ENCODE measurements around the gene MBP. TPM values are rescaled to one million over a fixed set of nuclear protein-coding genes. Genes with fewer than 3 reads are reported as not detected.
A peak's percentile ranks its signal among the peaks of the same experiment; 100 is the strongest.
"Not testable (repeated sequence)": the region's sequence is repeated elsewhere in the genome, so short reads cannot be mapped to it uniquely, and the experiment has no call there.

MBP gene
- total and polyA plus RNA-seq, 4 donors, result 619 to 2,945 (median 1,632) TPM

DNA sequence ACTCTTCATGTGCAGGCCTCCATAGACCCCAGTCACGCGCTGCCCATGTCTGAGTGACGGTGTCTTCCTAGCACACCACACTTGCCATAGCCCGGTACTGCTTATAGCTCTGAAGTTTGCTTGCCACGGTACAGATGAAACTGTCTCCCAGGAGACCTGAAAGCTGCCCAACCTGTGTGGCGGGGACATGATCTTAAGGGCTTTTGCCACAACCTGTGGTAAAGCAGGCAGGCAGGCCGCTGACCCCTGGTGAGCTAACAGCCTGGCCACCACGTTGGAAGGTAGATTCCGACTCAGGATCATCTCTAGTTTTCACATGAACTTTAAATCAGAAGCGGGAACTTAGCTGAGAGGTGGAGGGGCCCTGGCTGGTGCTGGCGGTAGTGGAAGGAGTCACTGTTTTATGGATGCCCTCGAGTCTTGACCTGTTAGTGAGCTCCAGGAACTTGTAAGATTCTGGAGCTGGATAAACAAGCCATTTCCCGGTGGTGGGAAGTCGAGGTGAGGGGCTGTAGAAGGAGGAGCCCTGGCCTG lies 156.9 kb downstream of the MBP start:
- Histone ChIP-seq H3K36me3 (ENCODE audit: control insufficient read depth, insufficient read depth, low read length) (peaks cover 20% of the 10 kb centered on the region), H3K4me3 (ENCODE audit: low read depth, low read length) (no peak overlapping the region), H3K4me1 (ENCODE audit: control insufficient read depth, insufficient read depth, low read length) (peaks cover 44% of the 10 kb centered on the region), H3K9me3 (ENCODE audit: control insufficient read depth, insufficient read depth, low read length) (no peaks in the 10 kb centered on the region), H3K27ac (ENCODE audit: low read depth, low read length) (no peak overlapping the region), H3K27me3 (ENCODE audit: control insufficient read depth, insufficient read depth, low read length) (no peaks in the 10 kb centered on the region)
- no peak for DNase-seq (ENCODE audit: low read depth in 4 of 6, low spot score in 6 of 6)
- 90% methylated on average over 14 of the region's 14 CpGs for WGBS (ENCODE audit: insufficient coverage)

DNA sequence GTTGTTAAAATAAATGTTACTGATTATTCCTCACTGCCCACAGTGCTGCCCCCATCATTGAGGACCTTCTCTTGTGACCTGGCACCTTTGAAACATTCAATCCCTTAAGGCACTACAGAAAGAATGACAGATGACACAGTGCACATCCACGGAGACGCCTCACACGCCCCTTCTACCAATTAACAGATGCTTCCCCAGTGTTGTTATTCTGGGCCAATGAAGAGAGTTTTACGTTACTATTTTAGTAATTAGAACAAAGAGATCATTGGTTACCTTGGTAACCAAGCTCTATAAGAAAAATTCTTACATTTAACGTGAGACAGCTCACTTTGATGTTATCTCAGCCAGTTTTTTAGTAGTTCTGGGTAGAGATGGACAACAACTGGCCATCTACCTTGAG lies 158.2 kb downstream of the MBP start:
- no peaks in the 10 kb centered on the region for H3K9me3 ChIP-seq (ENCODE audit: control insufficient read depth, insufficient read depth, low read length)
- H3K27ac ChIP-seq (ENCODE audit: low read depth, low read length), result no peak overlapping the region
- no peak overlapping the region for H3K4me3 ChIP-seq (ENCODE audit: low read depth, low read length)
- peak in 1 of 6 donors; percentile 80 for DNase-seq (ENCODE audit: low read depth in 4 of 6, low spot score in 6 of 6)
- no CpG with 5 or more reads among the region's 5 CpGs for WGBS (ENCODE audit: insufficient coverage)
- H3K27me3 ChIP-seq (ENCODE audit: control insufficient read depth, insufficient read depth, low read length), result no peaks in the 10 kb centered on the region
- peaks cover 36% of the 10 kb centered on the region for H3K4me1 ChIP-seq (ENCODE audit: control insufficient read depth, insufficient read depth, low read length)
- H3K36me3 ChIP-seq (ENCODE audit: control insufficient read depth, insufficient read depth, low read length), result peaks cover 17% of the 10 kb centered on the region

DNA sequence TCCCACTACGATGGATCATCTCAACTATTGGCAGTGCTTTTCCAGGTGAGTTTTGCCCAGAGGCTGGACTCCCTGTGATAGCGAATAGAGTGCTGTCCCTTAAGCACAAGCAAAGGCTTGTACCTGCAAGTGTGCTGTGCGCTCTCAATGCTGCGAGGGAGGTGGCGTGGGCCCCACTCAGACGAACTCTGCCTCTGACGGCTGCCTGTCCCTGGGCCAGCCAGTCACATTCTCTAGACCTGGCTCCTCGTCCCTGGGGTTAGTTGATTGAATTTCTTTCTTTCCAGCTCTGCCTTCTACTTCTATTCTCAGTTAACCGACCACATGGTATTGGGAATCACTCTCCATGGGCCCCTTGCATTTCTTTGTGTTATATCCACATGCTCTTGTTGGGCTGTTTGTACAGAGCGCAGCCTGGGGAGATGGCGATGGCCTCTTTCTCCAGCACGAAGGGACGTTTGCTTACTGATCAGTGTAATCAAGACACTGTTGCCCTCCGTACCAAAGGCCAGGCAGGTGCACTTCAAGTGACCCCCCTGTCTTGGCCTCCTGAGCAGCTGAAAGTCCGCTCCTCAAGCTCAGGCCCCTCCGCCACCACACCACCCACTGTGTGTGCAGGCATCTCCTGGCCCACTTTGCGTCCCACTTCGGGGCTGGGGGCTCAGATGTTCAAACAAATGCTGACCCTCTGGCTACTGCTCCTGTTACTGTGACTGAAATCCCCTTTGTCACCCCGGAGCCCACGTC lies 158.9 kb downstream of the MBP start:
- DNase-seq (ENCODE audit: low read depth in 4 of 6, low spot score in 6 of 6), result peak in 1 of 6 donors; percentile 31
- Histone ChIP-seq H3K27ac (ENCODE audit: low read depth, low read length) (no peak overlapping the region), H3K4me1 (ENCODE audit: control insufficient read depth, insufficient read depth, low read length) (peaks cover 31% of the 10 kb centered on the region), H3K27me3 (ENCODE audit: control insufficient read depth, insufficient read depth, low read length) (no peaks in the 10 kb centered on the region), H3K36me3 (ENCODE audit: control insufficient read depth, insufficient read depth, low read length) (peaks cover 10% of the 10 kb centered on the region), H3K4me3 (ENCODE audit: low read depth, low read length) (no peak overlapping the region), H3K9me3 (ENCODE audit: control insufficient read depth, insufficient read depth, low read length) (no peaks in the 10 kb centered on the region)
- WGBS (ENCODE audit: insufficient coverage), result 76% methylated on average over 16 of the region's 20 CpGs

DNA sequence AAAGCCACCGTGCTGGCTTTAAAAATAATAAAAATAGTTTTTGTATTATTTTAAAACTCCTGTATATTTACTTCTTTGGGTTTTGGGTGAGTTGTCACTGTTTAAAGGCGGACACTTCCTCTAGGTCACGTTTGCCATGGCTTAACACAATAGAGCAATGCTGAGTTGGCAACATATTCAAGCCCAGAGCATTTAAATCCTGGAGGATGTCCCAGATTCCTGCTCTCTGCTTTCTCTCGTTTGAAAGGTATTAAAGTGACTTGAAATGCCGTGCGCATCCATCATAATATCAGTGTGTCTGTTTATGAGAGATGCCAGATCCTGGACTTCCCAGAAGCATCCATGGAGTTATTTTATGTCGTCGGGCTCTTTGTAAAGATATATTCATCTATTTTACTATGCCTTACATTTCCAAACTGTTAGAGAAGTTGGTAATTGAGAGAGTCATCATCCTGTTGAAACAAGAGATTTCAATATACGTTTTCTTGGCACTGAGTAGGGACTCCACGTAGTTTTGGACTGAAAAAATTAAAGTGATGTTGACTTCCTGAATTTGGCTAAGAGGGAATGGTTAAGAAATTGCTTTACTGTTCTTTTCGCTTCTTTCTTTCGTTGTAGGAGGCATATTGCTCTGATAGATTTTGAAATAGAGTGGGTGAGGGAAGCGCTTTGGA lies 159.6 kb downstream of the MBP start:
- Histone ChIP-seq H3K27me3 (ENCODE audit: control insufficient read depth, insufficient read depth, low read length) (no peaks in the 10 kb centered on the region), H3K27ac (ENCODE audit: low read depth, low read length) (no peak overlapping the region), H3K9me3 (ENCODE audit: control insufficient read depth, insufficient read depth, low read length) (no peaks in the 10 kb centered on the region), H3K36me3 (ENCODE audit: control insufficient read depth, insufficient read depth, low read length) (peaks cover 5% of the 10 kb centered on the region), H3K4me3 (ENCODE audit: low read depth, low read length) (no peak overlapping the region), H3K4me1 (ENCODE audit: control insufficient read depth, insufficient read depth, low read length) (peaks cover 29% of the 10 kb centered on the region)
- 49% methylated on average over 5 of the region's 13 CpGs for WGBS (ENCODE audit: insufficient coverage)
- DNase-seq (ENCODE audit: low read depth in 4 of 6, low spot score in 6 of 6), result peak in 2 of 6 donors; percentile 46 to 58

DNA sequence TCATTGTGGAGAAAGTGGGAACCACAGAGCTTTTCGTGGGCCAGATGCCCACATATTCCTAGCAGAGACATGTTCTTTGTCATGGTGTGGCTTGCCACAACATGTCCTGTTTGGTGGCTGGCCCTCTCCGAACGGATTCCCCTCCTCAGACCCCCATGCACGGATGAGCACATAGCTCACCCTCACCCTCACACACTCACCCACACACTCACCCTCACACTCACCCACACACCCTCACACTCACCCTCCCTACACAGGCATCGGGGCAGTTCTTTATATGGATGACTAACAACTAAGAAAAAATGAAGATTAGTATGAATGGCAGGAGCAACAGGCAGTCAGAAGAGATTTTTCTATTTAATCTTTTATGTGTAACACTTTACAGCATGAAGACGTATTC lies 160.3 kb downstream of the MBP start:
- WGBS (ENCODE audit: insufficient coverage), result 92% methylated on average over 4 of the region's 6 CpGs

DNA sequence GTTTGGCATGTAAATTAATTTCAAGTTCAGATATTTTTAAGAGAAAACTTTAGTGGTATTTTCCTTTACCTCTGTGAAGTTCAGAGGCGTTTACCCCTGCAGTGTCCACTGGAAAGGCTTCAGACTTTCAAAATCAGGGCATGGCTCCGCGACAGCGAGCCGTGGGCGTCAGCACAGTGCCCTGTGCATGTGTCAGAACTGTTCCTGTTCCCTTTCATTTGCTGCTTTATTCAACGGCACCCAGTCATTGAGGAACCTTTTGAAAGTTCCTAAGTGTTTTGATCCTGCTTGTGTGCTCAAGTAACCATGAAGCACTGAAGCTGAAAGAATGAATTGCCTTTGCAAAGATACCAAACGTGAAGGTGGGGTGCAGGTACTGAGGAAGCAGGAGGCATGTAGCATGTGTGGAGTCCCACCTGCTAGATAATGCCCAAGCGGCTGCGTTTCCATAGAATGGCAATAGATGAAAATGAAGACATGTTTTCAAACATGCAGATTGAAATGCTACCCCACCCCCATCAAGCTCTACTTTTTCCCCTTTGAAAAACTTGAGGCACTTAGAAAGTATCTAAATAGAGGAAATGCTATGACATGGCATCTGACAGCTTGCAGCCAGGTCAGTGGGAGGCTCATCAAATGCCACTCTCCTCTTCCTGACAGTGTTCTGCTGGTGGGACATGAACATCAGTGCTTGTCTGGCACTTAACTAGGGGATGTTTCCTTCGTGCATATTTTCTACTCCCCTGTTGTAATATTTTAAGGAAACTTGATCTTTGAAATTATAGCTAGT lies 161.6 kb downstream of the MBP start:
- H3K4me3 ChIP-seq (ENCODE audit: low read depth, low read length), result no peak overlapping the region
- no peaks in the 10 kb centered on the region for H3K27me3 ChIP-seq (ENCODE audit: control insufficient read depth, insufficient read depth, low read length)
- no peak overlapping the region for H3K27ac ChIP-seq (ENCODE audit: low read depth, low read length)
- peaks cover 3% of the 10 kb centered on the region for H3K36me3 ChIP-seq (ENCODE audit: control insufficient read depth, insufficient read depth, low read length)
- WGBS (ENCODE audit: insufficient coverage), result 68% methylated on average over 8 of the region's 11 CpGs
- no peaks in the 10 kb centered on the region for H3K9me3 ChIP-seq (ENCODE audit: control insufficient read depth, insufficient read depth, low read length)
- peaks cover 18% of the 10 kb centered on the region for H3K4me1 ChIP-seq (ENCODE audit: control insufficient read depth, insufficient read depth, low read length)
- DNase-seq (ENCODE audit: low read depth in 4 of 6, low spot score in 6 of 6), result no peak

More for the DNA sequence above, 160.3 kb downstream of the MBP start:
- no peaks in the 10 kb centered on the region for H3K27me3 ChIP-seq (ENCODE audit: control insufficient read depth, insufficient read depth, low read length)
- no peaks in the 10 kb centered on the region for H3K9me3 ChIP-seq (ENCODE audit: control insufficient read depth, insufficient read depth, low read length)
- H3K4me3 ChIP-seq (ENCODE audit: low read depth, low read length), result no peak overlapping the region
- DNase-seq (ENCODE audit: low read depth in 4 of 6, low spot score in 6 of 6), result no peak
- peaks cover 22% of the 10 kb centered on the region for H3K4me1 ChIP-seq (ENCODE audit: control insufficient read depth, insufficient read depth, low read length)
- no peak overlapping the region for H3K27ac ChIP-seq (ENCODE audit: low read depth, low read length)
- peaks cover 5% of the 10 kb centered on the region for H3K36me3 ChIP-seq (ENCODE audit: control insufficient read depth, insufficient read depth, low read length)

DNA sequence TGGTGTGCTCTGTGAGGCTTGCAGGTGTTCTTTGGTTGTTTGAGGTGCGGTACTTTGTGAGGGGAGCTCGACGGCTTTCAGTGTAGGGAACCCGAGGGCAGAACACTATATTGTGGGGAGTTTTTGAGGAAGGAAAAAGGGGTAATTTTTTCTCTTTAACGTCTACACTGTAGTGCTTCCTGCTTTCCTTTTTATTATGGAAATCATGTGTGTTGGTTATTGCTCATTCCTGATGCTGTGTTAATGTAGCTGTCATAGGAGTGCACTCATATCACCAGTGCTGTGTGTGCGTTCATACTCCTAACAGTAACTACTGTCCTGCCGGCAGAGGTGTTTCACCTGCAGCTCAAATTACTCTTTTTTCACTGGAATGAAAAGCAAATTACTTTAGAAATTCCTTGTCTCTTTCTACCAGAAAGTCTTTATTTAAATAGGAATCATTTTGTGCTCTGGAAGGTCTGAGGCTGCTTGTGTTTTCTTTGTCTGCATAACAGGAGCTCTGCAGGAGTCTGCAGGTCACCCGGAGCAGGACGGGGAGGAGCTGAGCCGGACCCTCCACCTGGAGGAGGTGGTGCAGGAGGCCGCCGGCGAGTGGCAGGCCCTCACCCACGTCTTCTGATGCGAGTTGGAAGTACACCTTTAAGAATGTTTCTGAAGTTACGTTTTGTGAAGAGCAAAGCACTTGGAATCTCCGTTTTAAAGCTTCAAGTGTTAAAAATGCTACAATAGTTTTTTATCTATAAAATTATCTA lies 164.7 kb downstream of the MBP start:
- 42% methylated on average over 10 of the region's 17 CpGs for WGBS (ENCODE audit: insufficient coverage)
- Histone ChIP-seq H3K4me3 (ENCODE audit: low read depth, low read length) (no peak overlapping the region), H3K36me3 (ENCODE audit: control insufficient read depth, insufficient read depth, low read length) (no peaks in the 10 kb centered on the region), H3K27ac (ENCODE audit: low read depth, low read length) (no peak overlapping the region), H3K9me3 (ENCODE audit: control insufficient read depth, insufficient read depth, low read length) (no peaks in the 10 kb centered on the region), H3K27me3 (ENCODE audit: control insufficient read depth, insufficient read depth, low read length) (no peaks in the 10 kb centered on the region), H3K4me1 (ENCODE audit: control insufficient read depth, insufficient read depth, low read length) (peaks cover 4% of the 10 kb centered on the region)
- DNase-seq (ENCODE audit: low read depth in 4 of 6, low spot score in 6 of 6), result no peak

DNA sequence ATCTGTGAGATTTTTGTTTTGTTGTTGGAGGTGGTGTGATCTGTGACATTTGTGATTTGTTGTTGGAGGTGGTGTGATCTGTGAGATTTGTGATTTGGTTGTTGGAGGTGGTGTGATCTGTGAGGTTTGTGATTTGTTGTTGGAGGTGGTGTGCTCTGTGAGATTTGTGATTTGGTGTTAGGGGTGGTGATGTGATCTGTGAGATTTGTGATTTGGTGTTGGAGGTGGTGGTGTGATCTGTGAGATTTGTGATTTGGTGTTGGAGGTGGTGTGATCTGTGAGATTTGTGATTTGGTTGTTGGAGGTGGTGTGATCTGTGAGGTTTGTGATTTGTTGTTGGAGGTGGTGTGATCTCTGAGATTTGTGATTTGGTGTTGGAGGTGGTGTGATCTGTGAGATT lies 165.3 kb downstream of the MBP start:
- H3K4me3 ChIP-seq (ENCODE audit: low read depth, low read length); H3K4me1 ChIP-seq (ENCODE audit: control insufficient read depth, insufficient read depth, low read length); H3K27me3 ChIP-seq (ENCODE audit: control insufficient read depth, insufficient read depth, low read length); DNase-seq (ENCODE audit: low read depth in 4 of 6, low spot score in 6 of 6); H3K27ac ChIP-seq (ENCODE audit: low read depth, low read length); H3K36me3 ChIP-seq (ENCODE audit: control insufficient read depth, insufficient read depth, low read length); H3K9me3 ChIP-seq (ENCODE audit: control insufficient read depth, insufficient read depth, low read length): not testable (repeated sequence)

DNA sequence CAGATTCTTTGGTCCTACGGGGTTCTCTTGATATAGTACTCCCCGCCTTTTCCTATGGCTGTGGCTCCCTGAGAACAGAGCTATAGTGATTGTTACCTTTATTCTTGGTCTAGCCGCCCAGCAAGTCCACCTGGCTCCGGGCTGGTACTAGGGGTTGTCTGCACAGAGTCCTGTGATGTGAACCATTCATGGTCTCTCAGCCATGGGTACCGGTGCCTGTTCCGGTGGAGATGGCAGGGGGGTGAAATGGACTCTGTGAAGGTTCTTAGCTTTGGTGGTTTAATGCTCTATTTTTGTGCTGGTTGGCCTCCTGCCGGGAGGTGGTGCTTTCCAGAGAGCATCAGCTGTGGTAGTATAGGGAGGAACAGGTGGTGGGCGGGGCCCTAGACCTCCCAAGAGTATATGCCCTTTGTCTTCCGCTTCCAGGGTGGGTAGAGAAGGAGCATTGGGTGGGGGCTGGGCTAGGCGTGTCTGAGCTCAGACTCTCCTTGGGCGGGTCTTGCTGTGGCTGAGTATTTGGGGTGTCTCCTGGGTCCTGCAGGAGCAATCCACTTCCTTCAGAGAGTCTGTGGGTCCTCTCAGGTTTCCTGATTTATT lies 166.9 kb downstream of the MBP start:
- H3K9me3 ChIP-seq (ENCODE audit: control insufficient read depth, insufficient read depth, low read length); H3K4me1 ChIP-seq (ENCODE audit: control insufficient read depth, insufficient read depth, low read length); H3K27ac ChIP-seq (ENCODE audit: low read depth, low read length); H3K4me3 ChIP-seq (ENCODE audit: low read depth, low read length); H3K36me3 ChIP-seq (ENCODE audit: control insufficient read depth, insufficient read depth, low read length); H3K27me3 ChIP-seq (ENCODE audit: control insufficient read depth, insufficient read depth, low read length); DNase-seq (ENCODE audit: low read depth in 4 of 6, low spot score in 6 of 6): not testable (repeated sequence)
- 94% methylated on average over 8 of the region's 11 CpGs for WGBS (ENCODE audit: insufficient coverage)
